Measurements from ENCODE around the gene POU5F1.
A peak's percentile ranks its signal among the peaks of the same experiment; 100 is the strongest.
"Not testable (repeated sequence)": the region's sequence is repeated elsewhere in the genome, so short reads cannot be mapped to it uniquely, and the experiment has no call there.

The POU5F1 gene

DNA sequence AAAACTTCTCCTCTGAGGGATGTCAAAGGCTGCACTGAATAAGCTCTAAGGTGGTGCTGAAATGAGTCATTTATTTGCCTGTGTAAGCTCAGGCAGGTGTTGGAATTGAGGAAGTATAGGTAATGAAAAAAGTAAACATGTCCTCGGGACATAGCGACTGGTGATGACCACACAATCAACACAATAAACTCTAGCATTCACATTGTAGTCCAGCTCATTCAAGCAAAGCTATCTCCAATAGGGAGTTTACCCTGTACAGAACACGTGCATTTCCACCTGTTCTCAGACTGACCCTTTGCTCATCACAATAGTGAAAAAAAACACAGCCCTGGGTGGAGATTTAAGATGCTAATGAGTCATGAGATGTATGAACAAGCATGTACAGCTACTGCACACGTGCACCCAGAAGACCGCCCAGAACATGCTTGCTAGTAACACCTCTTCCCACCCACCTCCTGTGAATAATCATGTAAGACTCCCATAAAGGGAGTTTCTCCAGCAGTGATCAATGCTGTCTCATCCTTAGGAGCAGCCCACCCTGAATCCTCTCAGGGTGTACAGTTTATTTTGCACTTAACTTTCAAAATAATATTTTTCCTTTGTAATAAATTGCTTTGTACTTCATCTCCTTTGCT, 33.0 kb upstream of the POU5F1 start:
- peaks cover 19% of the 10 kb centered on the region for H3K4me1 ChIP-seq (ENCODE audit: control insufficient read depth, insufficient read depth, low read length, unreplicated experiment)
- H2AFZ ChIP-seq (ENCODE audit: low read length, unreplicated experiment), result peak overlapping the region; percentile 67
- H3K4me3 ChIP-seq (ENCODE audit: low read depth, low read length), result peak overlapping the region; percentile 76
- H3K79me2 ChIP-seq (ENCODE audit: control insufficient read depth, insufficient read depth, low read length, unreplicated experiment), result peaks cover 20% of the 10 kb centered on the region
- H3K36me3 ChIP-seq (ENCODE audit: insufficient read depth, low read length), result peaks cover 10% of the 10 kb centered on the region; the same call in 1 of the 2 replicates
- H3K27ac ChIP-seq (ENCODE audit: low read depth, low read length), result peak overlapping the region; percentile 87
- H3K27me3 ChIP-seq (ENCODE audit: insufficient read depth, low read length), result no peaks in the 10 kb centered on the region

DNA sequence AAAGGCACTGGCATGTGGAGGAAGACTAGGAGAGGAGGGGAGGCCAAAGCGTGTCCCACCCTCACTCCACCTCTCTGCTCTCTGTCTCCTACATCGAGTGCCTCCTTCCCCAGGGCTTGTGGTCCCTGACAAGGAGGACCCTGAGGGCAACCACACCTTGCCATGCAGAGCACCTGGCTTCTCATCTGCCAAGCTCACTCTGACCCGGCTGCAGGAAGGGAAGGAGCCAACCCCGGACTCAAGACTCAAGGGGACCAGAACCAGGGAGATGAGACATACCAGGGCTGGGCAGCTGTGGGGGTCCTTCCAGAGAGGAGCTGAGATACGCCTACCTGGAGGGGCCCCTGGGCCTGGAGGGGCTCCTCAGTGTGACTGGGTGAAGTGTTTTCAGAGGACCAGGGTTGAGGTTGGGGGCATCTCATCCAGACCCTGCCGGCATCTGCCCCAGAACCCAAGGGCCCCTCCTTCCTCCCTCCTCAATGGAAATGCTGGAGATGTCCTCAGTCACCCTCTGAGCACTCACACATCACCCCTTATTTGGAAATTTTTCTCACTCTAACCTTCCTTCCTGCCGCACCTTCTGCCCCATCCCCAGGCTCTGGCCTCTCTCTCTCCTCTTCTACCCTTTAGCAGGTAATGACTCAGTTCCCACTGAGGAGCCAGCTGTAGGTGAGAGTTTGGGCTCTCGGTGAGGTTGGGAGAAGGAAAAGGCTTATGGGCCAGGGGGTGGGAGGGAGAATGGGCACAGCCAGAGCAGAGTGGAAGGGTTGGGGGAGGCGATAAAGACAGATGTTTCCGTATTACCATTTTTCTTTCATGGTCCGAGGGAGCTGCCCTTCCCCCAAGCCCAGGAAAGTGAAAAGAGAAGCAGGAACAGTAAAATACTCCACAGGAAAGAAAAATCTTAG, 32.0 kb upstream of the POU5F1 start:
- Histone ChIP-seq H2AFZ (ENCODE audit: low read length, unreplicated experiment) (no peak overlapping the region), H3K4me3 (ENCODE audit: low read depth, low read length) (no peak overlapping the region)

DNA sequence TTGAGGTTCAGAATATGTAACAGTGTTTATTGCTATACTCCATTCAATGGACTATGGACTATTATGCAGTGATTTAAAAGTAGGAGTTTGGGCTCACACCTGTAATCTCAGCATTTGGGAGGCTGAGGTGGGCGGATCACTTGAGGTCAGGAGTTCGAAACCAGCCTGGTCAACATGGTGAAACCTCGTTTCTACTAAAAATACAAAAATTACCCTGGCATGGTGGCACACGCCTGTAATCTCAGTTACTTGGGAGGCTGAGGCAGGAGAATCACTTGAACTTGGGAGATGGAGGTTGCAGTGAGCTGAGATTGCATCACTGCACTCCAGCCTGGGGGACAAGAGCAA, 28.6 kb upstream of the POU5F1 start:
- Histone ChIP-seq H3K79me2 (ENCODE audit: control insufficient read depth, insufficient read depth, low read length, unreplicated experiment) (peaks cover 21% of the 10 kb centered on the region), H3K4me1 (ENCODE audit: control insufficient read depth, insufficient read depth, low read length, unreplicated experiment) (peaks cover 16% of the 10 kb centered on the region), H3K4me3 (ENCODE audit: low read depth, low read length) (peak overlapping the region; percentile 89; the same call in 1 of the 2 replicates)
- H3K36me3 ChIP-seq (ENCODE audit: insufficient read depth, low read length); H3K27me3 ChIP-seq (ENCODE audit: insufficient read depth, low read length); H3K27ac ChIP-seq (ENCODE audit: low read depth, low read length); H2AFZ ChIP-seq (ENCODE audit: low read length, unreplicated experiment): not testable (repeated sequence)

More for the DNA sequence above, 32.0 kb upstream of the POU5F1 start:
- Histone ChIP-seq H3K27ac (ENCODE audit: low read depth, low read length) (peak overlapping the region; percentile 87), H3K36me3 (ENCODE audit: insufficient read depth, low read length) (peaks cover 10% of the 10 kb centered on the region; the same call in 1 of the 2 replicates), H3K79me2 (ENCODE audit: control insufficient read depth, insufficient read depth, low read length, unreplicated experiment) (peaks cover 21% of the 10 kb centered on the region), H3K27me3 (ENCODE audit: insufficient read depth, low read length) (no peaks in the 10 kb centered on the region), H3K4me1 (ENCODE audit: control insufficient read depth, insufficient read depth, low read length, unreplicated experiment) (peaks cover 19% of the 10 kb centered on the region)

DNA sequence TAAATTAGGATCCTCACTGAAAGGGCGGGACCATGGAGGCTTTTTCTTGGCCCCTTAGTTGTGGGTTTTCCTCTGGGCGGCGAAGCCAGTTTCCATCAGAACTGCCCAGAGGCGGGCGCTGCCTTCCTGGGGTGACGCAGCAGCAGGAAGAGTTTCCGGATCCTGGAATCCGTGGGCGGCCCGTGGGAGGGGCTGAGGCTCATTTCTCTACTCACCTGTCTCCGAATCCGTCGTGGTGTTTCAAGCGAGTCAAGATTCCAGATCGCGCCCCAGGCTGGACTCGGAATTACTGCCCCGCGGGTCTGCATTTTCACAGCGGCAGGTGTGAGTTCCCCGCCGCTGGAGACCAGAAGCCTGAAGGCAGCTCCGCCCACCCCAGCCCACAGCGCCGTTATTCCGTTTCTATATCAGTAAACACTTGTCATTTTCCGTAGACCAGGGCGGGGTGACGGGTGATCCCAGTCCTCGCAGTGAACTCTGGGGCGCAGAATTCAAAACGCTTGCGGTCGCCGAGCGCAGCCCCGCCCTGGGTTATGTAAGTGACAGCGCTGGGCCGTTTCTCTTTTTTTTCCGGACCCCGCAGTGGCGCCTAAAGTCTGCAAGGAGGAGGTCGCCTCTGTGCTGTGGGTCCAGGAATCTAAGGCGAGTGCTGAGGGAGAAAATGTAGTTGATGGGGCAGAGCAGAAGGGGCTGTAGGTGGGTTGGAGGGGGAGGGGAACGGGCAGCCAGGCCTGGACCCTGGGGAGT, 27.2 kb upstream of the POU5F1 start:
- peaks cover 21% of the 10 kb centered on the region for H3K79me2 ChIP-seq (ENCODE audit: control insufficient read depth, insufficient read depth, low read length, unreplicated experiment)
- peak overlapping the region; percentile 53 for H2AFZ ChIP-seq (ENCODE audit: low read length, unreplicated experiment)
- H3K27ac ChIP-seq (ENCODE audit: low read depth, low read length), result peak overlapping the region; percentile 87
- peaks cover 10% of the 10 kb centered on the region; the same call in 1 of the 2 replicates for H3K36me3 ChIP-seq (ENCODE audit: insufficient read depth, low read length)
- H3K4me3 ChIP-seq (ENCODE audit: low read depth, low read length), result peak overlapping the region; percentile 89
- peaks cover 6% of the 10 kb centered on the region for H3K4me1 ChIP-seq (ENCODE audit: control insufficient read depth, insufficient read depth, low read length, unreplicated experiment)
- no peaks in the 10 kb centered on the region for H3K27me3 ChIP-seq (ENCODE audit: insufficient read depth, low read length)

DNA sequence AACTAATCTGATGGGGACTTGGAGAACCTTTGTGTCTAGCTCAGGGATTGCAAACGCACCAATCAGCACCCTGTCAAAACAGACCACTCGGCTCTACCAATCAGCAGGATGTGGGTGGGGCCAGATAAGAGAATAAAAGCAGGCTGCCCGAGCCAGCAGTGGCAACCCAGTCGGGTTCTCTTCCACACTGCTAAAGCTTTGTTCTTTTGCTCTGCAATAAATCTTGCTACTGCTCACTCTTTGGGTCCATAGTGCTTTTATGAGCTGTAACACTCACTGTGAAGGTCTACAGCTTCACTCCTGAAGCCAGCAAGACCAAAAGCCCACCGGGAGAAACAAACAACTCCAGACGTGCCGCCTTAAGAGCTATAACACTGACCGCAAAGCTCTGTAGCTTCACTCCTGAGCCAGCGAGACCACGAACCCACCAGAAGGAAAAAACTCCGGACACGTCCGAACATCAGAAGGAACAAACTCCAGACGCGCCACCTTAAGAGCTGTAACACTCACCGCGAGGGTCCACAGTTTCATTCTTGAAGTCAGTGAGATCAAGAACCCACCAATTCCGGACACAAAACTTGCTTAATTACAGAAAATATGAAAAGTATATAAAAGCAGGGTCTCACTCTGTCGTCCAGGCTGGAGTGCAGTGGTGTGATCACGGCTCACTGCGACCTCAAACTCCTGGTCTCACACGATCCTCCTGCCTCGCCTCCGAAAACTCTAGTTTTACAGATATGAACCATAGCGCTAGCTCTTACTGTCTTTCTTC, 26.0 kb upstream of the POU5F1 start:
- peaks cover 21% of the 10 kb centered on the region for H3K79me2 ChIP-seq (ENCODE audit: control insufficient read depth, insufficient read depth, low read length, unreplicated experiment)
- H2AFZ ChIP-seq (ENCODE audit: low read length, unreplicated experiment); H3K27ac ChIP-seq (ENCODE audit: low read depth, low read length); H3K36me3 ChIP-seq (ENCODE audit: insufficient read depth, low read length); H3K27me3 ChIP-seq (ENCODE audit: insufficient read depth, low read length); H3K4me1 ChIP-seq (ENCODE audit: control insufficient read depth, insufficient read depth, low read length, unreplicated experiment): not testable (repeated sequence)
- H3K4me3 ChIP-seq (ENCODE audit: low read depth, low read length), result peak overlapping the region; percentile 89

DNA sequence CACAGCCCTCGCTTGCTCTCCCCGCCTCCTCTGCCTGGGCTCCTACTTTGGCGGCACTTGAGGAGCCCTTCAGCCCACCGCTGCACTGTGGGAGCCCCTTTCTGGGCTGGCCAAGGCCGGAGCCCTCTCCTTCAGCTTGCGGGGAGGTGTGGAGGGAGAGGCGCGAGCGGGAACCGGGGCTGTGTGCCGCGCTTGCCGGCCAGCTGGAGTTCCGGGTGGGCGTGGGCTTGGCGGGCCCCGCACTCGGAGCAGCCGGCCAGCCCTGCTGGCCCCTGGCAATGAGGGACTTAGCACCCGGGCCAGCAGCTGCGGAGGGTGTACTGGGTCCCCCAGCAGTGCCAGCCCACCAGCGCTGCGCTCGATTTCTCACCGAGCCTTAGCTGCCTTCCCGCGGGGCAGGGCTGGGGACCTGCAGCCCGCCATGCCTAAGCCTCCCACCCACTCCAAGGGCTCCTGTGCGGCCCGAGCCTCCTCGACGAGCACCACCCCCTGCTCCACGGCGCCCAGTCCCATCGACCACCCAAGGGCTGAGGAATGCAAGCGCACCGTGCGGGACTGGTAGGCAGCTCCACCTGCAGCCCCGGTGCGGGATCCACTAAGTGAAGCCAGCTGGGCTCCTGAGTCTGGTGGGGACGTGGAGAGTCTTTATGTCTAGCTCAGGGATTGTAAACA, 25.0 kb upstream of the POU5F1 start:
- H3K36me3 ChIP-seq (ENCODE audit: insufficient read depth, low read length); H3K27me3 ChIP-seq (ENCODE audit: insufficient read depth, low read length); H3K27ac ChIP-seq (ENCODE audit: low read depth, low read length); H3K4me3 ChIP-seq (ENCODE audit: low read depth, low read length); H3K4me1 ChIP-seq (ENCODE audit: control insufficient read depth, insufficient read depth, low read length, unreplicated experiment); H2AFZ ChIP-seq (ENCODE audit: low read length, unreplicated experiment): not testable (repeated sequence)
- H3K79me2 ChIP-seq (ENCODE audit: control insufficient read depth, insufficient read depth, low read length, unreplicated experiment), result peaks cover 19% of the 10 kb centered on the region

DNA sequence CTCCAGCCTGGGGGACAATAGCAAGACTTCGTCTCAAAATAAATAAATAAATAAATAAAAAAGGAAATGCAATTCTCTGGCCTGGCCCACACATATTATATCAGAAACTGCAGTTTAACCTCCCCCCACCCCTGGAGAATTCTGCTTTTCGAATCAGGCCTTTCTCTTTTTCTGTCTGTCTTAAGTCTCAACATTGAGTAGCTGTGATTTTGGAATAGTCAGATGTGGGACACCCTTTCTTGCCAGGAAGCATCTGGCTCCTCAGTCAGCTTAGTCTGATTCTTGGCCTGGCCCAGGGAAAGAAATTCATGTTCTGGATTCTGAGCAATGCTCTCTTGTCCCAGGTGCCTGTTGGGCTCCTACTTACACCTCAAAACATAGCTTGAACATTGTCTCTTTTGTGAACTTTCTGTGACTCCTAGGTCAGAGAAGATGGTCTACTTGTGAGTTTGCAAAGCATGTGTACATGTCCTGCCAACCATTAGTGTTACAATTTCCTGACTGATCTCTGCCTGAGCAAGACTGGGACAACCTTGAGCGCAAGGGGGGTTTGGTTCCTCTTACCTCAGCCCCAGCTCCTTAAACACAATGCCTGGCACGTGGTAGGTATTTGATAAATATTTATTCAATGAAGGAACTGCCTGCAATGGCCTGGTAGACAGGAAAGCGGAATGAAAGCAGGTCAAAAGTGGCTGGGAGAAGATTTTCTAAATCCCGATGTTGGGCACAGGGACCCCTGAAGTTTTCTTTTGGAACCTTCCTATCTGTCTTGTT, 23.8 kb upstream of the POU5F1 start:
- no peak overlapping the region for H2AFZ ChIP-seq (ENCODE audit: low read length, unreplicated experiment)
- no peaks in the 10 kb centered on the region for H3K4me1 ChIP-seq (ENCODE audit: control insufficient read depth, insufficient read depth, low read length, unreplicated experiment)
- H3K27ac ChIP-seq (ENCODE audit: low read depth, low read length), result no peak overlapping the region
- no peaks in the 10 kb centered on the region for H3K36me3 ChIP-seq (ENCODE audit: insufficient read depth, low read length)
- peaks cover 9% of the 10 kb centered on the region for H3K79me2 ChIP-seq (ENCODE audit: control insufficient read depth, insufficient read depth, low read length, unreplicated experiment)
- H3K4me3 ChIP-seq (ENCODE audit: low read depth, low read length), result no peak overlapping the region
- no peaks in the 10 kb centered on the region for H3K27me3 ChIP-seq (ENCODE audit: insufficient read depth, low read length)

DNA sequence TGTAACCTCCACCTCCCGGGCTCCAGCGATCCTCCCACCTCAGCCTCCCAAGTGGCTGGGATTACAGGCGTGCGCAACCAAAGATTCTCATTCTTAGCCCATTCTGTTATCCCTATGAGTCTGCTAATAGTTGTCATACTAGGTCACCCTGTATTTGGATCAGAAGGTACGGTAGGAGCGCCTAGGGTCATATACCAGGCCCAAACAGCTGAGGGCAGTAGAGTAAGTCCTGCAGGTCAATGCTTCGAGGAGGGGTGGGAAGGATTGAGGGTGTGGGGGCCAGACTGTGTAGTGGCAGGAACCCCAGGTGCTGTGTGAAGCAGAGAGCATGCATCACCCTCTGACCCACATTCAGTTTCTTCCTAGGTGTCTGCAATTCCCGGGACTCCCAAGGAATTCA, 22.7 kb upstream of the POU5F1 start:
- H3K27ac ChIP-seq (ENCODE audit: low read depth, low read length), result no peak overlapping the region
- H2AFZ ChIP-seq (ENCODE audit: low read length, unreplicated experiment), result no peak overlapping the region
- H3K79me2 ChIP-seq (ENCODE audit: control insufficient read depth, insufficient read depth, low read length, unreplicated experiment), result no peaks in the 10 kb centered on the region
- no peak overlapping the region for H3K4me3 ChIP-seq (ENCODE audit: low read depth, low read length)
- no peaks in the 10 kb centered on the region for H3K36me3 ChIP-seq (ENCODE audit: insufficient read depth, low read length)
- H3K27me3 ChIP-seq (ENCODE audit: insufficient read depth, low read length), result no peaks in the 10 kb centered on the region
- H3K4me1 ChIP-seq (ENCODE audit: control insufficient read depth, insufficient read depth, low read length, unreplicated experiment), result no peaks in the 10 kb centered on the region

DNA sequence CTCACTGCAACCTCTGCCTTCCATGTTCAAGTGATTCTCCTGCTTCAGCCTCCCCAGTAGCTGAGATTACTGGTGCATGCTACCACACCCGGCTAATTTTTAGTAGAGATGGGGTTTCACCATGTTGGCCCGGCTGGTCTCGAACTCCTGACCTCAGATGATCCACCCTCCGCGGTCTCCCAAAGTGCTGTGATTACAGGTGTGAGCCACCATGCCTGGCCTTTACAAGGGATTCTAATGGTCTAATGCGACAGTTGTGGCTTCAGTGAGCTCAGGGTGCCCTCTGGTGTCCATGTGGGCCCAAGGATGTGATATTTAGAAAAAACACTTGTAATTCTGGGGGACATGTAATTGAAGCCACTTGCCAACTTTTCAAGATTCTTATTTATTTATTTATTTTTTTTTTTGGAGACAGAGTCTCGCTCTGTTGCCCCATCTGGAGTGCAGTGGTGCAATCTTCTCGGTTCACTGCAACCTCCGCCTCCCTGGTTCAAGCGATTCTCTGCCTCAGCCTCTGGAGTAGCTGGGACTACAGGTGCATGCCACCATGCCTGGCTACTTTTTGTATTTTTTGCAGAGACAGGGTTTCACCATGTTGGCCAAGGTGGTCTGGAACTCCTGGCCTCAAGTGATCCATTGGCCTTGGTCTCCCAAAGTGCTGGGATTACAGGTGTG, 22.1 kb upstream of the POU5F1 start:
- H3K27ac ChIP-seq (ENCODE audit: low read depth, low read length); H3K27me3 ChIP-seq (ENCODE audit: insufficient read depth, low read length); H3K4me1 ChIP-seq (ENCODE audit: control insufficient read depth, insufficient read depth, low read length, unreplicated experiment); H2AFZ ChIP-seq (ENCODE audit: low read length, unreplicated experiment); H3K79me2 ChIP-seq (ENCODE audit: control insufficient read depth, insufficient read depth, low read length, unreplicated experiment); H3K36me3 ChIP-seq (ENCODE audit: insufficient read depth, low read length); H3K4me3 ChIP-seq (ENCODE audit: low read depth, low read length): not testable (repeated sequence)

Data from ACC112 (cell line).